Activated CD4-positive, alpha-beta T cell treated with anti-CD3 and anti-CD28 coated beads, Interleukin-10, Interleukin-2, amounts not matched to agents 100 ng/mL and 50 ng/mL, durations not matched to agents 16 hours and 8 hours (primary cell): ENCODE measurements around the gene HSPA1L.

Source experiments
- DNase-seq: peaks from one replicate; pipeline ENCODE4 v3.0.0-alpha.2; 2020

The HSPA1L gene

DNA sequence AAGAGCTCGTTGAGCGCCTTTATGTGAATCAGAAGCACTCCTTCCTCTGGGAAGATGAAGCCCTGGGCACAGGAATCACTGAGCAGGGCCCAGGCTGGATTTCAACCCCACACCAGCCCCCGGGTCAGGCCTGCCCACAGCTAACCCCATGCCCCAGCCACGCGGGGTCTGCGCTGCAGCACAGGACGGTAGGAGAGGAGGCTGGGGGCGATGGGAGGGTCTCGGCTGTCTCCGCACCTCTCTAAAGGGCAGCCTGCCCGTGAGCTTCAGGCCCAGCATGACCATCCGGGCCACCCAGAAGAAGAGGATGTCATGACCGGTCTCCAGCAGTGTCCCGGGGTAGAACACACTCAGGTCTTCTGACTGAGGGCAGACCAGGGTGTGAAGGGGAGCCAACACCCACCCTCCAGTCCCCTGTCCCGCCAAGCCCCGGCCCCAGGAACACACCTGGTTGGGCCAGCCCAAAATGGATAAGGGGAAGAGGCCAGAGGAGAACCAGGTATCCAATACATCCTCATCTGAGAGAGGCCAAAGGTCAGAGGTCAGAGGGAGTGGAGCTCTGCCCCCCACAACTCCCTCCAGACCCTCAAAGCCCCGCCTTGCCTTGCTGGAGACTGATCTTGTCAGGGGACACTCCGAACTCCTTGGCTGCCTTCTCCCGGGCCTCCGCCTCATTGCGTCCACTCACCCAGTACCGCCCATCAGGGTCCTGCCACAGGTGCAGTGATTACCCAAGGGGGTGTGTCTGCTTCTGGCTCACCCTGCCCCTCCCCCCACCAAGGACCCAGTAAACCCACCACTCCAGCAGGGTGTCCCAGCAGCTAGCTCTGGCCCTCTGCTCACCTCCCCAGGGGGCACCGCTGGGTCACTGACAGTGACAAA, 33.6 kb downstream of the HSPA1L start:
- no peak for DNase-seq

DNA sequence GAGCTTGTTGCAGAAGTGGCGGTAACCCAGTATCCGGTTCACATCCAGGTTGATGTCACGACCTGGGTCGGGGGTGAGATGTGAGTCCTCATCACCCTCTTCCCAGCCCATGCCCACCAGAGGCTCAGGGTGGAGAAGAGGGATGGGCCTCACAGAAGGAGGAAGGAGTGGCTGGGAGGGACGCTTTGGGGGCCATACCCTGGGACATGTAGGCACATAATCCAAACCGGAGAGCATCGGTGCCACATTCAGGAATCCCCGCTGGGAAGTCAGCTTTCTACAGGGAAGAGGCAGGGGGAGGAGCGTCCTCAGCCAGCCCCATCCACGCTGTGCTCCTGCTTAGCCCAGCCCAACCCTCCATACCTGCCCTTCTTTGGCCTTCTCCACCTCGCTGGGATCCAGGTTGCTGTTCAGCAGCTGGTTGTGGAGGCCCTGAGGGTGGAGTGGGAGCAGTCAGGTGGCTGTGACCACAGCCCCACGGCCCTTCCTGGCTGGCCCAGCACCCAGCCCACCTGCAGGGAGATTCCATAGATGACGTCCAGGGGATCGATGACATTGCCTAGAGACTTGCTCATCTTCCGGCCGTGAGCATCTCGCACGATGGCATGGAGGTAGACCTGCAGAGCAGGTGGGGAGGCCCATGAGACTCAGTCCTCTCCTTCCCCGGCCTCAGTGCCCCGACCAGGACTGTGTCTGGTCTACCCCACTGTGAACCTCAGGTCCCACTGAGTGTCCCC, 34.4 kb downstream of the HSPA1L start:
- DNase-seq: no peak

DNA sequence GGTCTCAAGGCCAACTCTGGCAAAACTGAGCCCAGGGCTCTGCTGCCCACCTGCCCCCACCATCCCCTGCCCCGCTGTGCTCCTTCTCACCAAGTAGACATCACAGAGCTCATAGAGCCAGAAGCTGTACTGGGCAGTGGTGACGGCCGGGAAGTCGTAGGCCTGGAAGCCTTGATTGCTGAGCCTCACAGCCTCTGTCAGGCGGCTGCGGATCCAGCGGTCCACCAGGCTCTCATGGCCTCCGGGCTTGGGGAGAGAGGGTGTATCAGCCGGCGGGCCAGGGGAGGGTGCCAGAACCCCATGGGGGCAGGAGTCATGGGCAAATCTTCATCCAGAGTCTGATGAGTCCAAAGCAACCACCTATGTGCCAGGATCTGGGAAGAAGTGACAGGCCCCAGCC, 35.2 kb downstream of the HSPA1L start:
- no peak for DNase-seq

DNA sequence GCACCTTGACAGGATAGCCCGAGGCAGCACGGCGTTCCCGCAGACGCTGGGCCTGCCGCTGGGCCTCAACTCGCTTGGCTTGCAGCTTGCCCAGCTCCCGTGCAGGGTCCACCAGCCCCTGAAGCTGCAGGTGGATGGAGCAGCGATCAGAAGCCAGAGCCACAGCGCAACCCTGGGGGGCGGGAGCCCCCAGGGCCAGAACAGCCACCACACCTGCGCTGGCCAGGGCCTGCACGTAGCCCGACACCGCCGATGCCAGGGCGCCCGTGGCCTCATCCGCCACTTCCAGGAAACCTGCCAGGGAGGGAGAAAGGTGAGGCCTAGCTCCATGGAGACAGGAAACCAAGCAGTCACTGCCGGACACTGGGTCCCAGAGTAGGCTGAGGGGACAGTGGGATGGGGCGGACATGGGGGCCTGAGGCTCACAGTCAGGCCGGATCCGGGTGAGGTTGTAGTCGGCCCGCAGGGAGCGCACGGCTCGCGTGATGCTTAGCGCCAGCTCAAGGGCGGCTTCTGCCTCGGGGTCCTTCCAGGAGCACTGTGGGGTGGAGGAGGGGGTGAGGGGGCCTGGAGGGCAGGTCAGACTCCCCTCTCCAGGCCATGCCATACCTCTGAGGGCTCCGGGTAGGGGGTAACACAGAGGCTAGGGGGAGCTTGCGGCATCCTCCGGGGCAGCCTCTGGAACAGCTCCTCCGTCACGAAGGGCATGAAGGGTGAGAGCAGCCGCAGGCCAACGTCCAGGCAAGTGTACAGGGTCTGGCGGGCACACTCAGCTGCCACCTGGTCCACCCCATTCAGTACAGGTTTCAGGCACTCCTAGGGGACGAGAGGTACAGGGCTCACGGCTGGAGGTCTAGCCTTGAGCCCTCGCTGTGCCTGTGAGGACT, 35.8 kb downstream of the HSPA1L start:
- no peak for DNase-seq

DNA sequence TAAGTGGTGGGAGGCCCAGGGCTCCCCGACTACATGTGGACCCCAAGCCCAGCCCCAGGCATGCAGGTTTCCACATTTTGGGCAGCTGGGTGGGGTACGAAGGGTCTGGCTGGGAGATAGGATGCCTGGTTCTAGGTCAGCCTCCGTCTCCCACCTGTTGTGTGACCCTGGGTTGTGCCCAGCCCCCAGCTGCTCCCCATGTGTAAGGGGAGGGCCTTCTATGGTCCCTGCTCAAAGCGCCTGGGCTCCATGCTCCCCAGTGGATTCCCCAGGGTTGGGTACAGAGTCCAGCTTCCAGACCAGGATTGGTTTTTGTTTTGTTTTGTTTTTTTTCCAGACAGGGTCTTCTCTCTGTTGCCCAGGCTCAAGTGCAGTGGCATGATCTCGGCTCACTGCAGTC, 36.9 kb downstream of the HSPA1L start:
- DNase-seq: no peak

DNA sequence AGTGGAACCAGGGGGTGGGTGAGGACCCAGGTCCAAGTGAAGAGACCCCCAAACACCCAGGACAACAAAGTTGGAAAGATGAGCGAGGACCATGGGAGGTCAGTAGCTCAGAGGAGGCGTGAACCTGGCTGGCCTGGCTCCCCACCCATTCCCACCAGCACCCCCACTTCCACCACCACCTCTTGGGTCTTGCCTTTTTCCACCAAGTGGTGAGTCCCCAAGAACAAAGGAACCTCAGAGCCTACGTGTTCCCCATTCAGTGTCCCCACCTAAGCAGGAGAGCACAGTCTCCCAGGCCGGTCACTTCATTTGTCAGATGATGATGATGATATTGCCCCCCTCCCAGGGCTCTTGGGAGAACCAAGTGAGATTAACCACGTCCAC, 37.4 kb downstream of the HSPA1L start:
- DNase-seq: no peak

DNA sequence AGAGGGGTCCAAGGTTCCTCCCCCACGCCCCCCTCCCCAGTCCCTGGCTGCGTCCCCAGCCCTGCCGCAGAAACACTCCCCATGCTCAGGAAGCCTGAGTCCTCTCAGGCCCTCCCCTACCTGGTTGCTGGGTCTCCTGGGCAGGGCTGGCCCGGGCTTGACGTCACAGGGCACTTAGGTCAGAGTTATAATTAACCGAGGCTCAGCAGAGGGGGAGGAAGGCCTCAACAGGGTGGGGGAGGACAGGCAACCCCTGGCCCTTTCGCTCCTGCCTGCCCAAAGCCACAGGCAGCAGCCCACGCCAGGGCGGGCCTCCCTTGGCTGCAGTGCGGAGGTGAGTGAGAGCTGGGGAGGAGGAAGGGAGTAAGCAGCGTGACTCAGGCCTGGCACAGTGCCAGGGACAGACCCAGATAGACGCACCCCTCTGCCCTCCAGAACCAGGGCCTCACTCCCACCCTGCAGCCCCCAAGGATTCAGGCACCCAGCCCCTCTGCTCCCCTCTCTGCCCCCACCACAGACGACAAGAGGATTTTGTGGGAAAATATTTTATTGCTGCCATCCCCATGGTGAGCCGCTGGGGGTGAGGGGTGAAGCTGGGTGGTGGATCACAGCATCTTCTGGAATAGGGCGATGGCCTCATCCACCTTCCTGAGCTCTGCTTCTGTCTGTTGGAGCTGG, 38.0 kb downstream of the HSPA1L start, which contains the start of gene VWA7:
VWA7 (minus strand) TSS at position 340 of the 678 bp plus-strand sequence. CDS start 549 bp downstream, outside the sequence.
- peak; percentile 83 for DNase-seq

DNA sequence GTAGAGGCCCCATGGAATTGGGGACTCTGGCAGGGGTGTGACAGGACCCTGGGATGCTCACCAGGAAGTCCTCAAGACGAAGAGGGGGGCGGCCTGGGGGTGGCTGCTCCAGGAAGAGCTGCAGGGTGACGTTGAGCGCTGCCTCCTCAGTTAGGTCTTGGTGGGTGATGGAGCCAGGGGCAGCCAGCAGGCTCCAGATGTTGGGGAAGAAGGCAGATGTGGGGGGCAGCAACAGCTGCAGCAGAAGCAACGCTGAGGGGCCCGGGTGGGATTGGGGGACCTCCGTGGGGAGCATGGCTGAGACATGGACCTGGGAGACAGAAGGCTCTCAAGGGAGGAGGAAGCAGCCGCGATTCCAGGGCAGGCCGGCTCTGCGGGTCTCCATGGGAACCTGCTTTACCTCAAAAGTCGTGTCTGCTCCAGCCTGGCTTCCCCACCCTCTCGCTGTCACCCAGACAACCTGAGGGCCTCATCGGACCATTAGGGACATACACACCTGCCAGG, 38.5 kb downstream of the HSPA1L start:
- no peak for DNase-seq

DNA sequence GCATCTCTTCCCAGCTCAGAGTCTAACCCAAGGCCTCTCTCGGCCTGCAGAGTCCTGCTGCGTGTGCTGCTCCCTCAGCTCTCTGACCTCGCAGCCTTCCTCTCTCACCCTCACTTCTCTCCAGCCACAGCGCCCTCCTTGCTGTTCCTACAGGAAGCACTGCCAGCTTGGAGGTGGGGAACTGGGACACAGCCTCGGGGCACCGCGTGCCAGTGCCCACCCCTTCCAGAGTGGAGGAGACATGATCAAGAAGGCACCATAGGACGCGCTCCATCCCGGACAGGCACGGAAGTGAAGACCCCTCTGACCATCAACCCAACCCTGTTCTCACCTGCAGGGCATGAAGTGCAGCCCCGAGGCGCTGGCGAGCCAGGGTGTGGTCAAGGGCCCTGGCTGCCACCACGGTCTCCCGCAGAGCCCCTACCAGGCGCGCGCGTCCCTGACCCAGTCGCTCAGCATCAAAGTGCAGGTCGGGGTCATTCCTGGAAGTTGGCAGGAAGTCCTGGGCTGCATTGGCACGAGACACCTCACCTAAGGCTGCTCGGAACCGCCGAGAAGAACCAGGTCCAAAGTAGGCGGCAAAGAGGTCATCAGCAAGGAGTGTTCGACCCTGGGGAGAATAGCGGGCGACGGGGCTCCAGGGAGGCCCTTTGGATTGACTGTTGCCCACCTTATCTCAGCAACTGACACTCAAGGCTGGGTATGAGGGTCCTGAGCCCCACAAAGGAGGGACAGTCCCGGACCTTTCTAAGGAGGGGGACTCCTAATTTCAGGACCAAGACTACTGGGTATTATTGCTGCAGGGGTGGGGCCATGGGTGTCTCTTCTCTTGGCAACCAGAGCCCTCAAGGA, 39.2 kb downstream of the HSPA1L start:
- no peak for DNase-seq

DNA sequence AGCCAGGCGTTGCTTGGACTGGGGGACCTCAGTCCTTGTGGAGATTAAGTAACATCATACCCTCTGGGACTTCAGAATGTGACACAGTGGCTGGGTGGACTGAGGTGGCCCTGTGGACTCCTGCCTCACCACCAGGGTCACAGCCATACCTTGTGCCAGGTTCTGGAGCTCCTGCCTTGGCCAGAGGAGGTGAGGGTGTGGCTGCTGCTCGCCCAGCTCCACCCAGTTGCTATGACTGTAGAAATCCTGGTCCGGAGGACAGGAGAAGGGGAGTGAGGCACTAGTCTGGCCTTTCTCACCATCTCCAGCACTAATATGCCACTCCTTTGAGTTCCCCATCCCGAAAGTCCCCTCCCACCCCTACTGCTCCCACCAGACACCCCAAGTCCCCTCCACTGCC, 39.9 kb downstream of the HSPA1L start:
- DNase-seq: no peak

DNA sequence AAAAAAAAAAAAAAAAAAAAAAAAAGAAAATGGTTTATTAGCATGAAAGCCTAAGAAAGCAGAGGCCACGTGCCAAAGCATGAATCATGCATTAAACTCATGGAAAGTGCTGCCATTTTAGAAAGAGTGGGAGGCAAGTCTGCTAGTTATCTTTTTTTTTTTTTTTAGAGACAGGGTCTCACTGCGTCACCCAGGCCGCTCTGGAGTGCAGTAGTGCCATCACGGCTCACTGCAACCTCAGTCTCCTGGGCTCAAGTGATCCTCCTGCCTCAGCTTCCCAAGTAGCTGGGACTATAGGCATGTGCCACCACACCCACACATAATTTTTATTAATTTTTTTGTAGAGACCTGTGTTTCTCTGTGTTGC, 43.1 kb downstream of the HSPA1L start:
- no peak for DNase-seq

DNA sequence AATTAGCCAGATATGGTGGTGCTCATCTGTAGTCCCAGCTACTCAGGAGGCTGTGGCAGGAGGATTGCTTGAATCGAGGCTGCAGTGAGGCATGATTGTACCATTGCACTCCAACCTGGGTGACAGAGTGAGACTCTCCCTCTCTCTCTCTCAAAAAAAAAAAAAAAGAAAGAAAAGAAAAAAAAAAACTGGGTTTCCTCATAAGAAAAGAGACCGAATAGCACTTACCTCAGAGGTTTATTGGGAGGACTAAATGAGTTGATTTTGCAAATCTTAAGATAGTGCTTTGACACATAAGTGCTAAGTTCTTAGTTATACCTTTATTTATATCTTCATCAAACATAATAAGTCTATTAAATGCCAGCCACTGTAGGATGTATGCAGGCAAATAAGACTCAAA, 44.2 kb downstream of the HSPA1L start:
- no peak for DNase-seq

DNA sequence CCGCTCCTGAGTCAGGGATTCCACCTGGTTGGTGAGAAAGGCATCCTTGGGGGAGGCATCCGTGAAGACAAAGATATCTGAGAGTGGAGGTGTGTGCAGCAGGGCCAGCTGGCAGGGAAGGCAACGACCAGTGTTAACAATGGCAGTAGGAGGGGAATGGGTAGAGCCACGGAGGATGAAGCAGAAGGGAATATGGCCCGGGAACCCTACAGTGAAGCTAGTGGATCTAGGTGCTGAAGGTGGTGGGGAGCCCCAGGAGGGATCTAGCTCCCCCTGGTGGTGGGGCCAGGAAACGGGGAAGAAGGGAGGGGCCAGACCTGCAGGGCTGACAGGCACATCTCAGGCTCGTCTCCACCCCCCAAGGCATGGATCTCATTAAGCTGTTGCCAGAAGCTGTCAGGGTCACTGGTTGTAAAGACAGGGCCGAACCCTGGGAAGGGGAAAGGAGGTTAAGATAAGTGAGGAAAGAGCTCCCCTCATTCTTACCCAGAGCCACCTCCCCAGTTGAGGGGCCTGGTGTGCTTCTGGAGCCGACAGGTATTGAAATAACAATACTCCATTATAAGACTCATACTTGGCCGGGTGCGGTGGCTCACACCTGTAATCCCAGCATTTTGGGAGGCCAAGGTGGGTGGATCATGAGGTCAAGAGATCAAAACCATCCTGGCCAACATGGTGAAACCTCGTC, 45.3 kb downstream of the HSPA1L start:
- peak; percentile 90 for DNase-seq

DNA sequence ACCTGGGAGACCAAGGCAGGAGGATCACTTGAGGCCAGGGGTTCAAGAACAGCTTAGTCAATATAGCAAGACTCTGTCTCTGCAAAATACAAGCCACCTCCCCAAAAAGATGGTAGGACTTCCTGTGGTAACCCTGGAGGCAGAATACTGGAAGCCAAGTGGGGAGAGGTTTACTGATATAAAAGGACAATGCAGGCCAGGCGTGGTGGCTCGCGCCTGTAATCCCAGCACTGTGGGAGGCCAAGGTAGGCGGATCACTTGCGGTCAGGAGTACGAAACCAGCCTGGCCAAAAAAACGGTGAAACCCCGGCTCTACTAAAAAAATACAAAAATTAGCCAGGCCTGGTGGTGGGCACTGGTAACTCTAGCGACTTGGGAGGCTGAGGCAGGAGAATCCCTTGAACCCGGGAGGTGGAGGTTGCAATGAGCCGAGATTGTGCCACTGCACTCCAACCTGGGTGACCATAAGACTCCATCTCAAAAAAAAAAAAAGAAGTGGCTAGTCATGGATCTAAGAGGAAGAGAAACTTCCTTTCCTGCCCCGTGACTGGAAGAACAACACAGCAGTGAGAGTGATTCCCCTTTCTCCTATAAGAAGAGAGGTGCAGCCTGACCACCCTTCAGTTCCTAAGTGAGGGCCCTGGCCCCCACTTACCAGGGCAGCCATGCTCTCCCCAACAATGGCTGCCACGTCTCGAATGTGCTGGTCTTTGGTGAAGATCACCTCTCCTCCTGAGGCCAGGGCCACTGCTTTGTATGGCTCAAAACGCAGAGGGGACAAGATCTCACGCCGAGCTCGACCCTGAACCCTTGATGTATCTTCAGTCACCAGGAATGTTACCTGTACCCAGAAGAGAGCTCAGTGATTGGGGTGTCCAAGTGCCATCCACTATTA, 46.5 kb downstream of the HSPA1L start:
- no peak for DNase-seq

DNA sequence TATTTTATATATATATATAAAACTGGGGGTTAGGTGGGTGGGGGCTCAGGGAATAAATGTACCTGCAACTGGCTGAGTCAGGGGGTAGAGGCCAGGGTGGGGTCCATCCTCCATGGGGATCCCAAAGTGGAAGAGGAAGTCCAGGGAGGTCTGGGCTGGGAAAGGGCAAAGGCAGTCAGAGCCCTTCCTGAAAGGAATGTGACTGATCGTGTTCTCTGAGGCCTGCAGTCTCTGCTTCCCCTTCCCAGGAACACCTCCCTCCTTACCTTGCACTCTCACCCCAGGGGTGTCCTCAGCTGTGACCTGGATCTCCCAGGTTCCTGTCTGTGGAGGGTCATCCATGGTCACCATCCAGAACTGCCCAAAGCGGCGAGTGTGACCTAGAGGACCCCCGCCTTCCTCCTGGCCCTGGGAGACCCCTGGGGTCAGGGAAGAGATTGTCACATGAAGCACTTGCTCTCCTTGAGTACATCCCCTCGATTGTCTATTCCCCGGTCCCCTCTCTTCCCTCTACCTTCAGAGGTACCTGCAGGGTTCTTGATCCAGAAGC, 47.9 kb downstream of the HSPA1L start:
- no peak for DNase-seq

DNA sequence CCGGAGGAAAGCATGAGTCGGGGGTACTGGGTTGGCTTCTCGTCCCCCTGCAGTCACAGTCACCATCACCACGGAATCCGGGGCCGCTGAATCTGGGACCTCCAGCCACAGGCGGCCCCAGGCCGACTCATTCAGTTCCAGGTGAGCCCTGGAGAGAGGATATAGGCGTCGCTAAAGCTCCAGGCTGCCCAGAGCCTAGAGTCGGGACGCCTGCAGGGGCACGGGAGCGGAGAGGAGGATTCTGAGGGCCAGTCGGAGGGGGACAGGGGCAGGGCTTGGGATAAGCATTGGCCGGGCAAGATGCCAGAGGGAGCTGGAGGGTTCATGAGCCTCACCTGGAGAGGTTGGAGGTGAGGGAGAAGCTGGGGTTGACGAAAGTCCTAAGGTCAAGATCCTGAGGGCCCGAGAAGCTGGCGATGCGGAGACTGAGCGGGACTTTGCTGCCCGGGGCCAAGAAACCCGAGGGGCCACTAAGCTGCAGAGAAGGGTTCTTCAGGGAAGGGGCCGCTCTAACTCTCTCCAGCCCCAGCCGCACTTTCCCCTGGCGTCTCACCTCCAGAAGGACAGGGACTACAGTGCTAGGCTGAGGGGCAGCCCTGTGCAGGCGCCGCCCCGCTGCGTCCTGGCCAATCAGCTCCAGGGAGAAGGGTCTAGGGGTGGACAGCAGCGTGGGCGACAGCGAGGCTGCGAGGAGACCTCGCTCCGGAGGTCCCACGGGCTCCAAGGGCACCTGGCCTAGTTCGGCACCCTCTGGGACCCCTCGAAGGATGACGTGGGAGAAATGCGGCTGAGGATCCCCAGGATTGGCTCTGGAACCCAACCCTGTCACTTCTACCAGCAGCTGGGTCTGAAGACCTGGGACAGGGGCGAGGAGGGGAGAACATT, 48.9 kb downstream of the HSPA1L start:
- no peak for DNase-seq

DNA sequence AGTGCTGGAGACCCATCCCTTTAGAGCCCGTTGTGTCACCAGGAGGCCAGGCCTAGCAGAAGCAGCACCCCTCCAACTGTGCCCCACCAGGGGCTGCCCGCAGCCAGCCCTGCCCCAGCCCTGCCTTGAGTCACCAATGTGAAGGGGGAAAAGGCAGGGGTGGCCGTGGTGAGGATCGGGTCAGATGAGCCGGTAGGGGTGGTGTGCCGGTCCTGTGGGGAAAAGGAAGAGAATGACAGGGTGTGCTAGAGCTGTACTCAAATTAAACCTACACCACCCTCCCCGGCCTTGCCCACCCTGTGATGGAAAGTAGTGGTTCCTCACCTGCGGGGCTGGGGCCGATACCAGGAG, 49.5 kb downstream of the HSPA1L start:
- DNase-seq: no peak

DNA sequence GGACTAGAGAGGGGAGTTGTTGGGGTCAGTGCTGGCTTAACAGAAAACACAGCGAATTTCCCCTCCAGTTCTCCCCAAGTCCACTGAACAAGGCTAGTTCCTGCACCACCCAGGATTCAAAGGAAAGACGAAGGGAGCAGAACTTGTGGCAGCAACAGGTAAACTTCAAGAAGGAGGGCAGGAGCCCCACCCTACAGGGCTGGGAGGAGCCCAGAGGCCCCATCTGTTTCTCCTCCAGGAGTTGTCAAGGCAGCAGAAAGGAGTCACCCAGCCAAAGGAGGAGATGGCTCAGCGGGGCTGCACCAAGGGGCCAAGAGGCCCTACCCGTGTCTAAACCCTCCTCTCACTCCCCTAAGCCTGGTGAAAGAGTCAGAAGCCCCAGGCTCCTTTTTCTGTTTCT, 50.9 kb downstream of the HSPA1L start:
- no peak for DNase-seq

DNA sequence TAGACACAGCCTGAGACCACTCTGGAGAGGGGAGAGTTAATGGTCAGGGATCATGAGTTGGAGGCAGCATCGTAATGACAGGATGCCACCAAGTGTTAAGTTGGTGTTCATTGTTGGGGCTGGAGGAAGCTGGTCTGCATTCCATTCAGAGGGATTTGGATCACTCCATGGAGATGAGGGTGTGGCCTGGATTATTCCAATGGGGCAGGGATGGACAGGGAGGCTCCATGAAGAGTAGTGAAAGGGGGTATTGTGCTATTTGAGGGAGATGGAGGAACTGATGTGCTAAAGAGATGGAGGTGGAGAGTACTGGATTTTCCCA, 51.5 kb downstream of the HSPA1L start:
- DNase-seq: no peak
